HFFc6 (cell line): ENCODE results near the gene ZFR. TPM values are rescaled to one million over a fixed set of nuclear protein-coding genes. Genes with fewer than 3 reads are reported as not detected.

Experiments used
- DNase-seq: peaks from one replicate; pipeline ENCODE4 v3.0.0-alpha.2; 2018
- H3K27ac Mint-ChIP-seq: 2 replicates; pipeline ENCODE4 v1.8.0; 2020; ENCODE audit warnings: mild to moderate bottlenecking, mixed read lengths
- H3K27me3 Mint-ChIP-seq: 2 replicates; pipeline ENCODE4 v1.8.0; 2021; ENCODE audit warnings: mild to moderate bottlenecking, moderate library complexity, mixed read lengths; ENCODE audit not compliant: insufficient read depth
- H3K36me3 Mint-ChIP-seq: 2 replicates; pipeline ENCODE4 v1.8.0; 2021; ENCODE audit warnings: low read depth, mixed read lengths
- H3K4me1 Mint-ChIP-seq: 2 replicates; pipeline ENCODE4 v1.8.0; 2020; ENCODE audit warnings: low read depth, mixed read lengths
- H3K4me3 Mint-ChIP-seq: 2 replicates; pipeline ENCODE4 v1.8.0; 2020; ENCODE audit warnings: mild to moderate bottlenecking, moderate library complexity, mixed read lengths
- H3K9me3 Mint-ChIP-seq: 2 replicates; pipeline ENCODE4 v1.8.0; 2020; ENCODE audit warnings: mild to moderate bottlenecking, mixed read lengths
- CTCF ChIP-seq: fragments of 200-600 bp; sonication (generic); IDR thresholded peaks from 2 replicates; pipeline ENCODE4 v1.5.0; 2021; ENCODE audit warnings: antibody characterized with exemption, mild to moderate bottlenecking
- total RNA-seq, 6 experiments: library from RNA; stranded (reverse); fragmentation: NEBNext Ultra II Directional; extraction: Animal tissue kit (Norgen Biotek cat#: 25700); gene quantifications; 2 replicates in 1 of 6; 3 replicates in 5 of 6; pipeline ENCODE4 v1.2.3, GENCODE V29; 2021

Gene ZFR
- total RNA-seq, 6 experiments from 2014 or later, result 69.3 to 79.0 (median 75.9) TPM

- H3K9me3 Mint-ChIP-seq, result no peaks in the 10 kb centered on the region
- DNase-seq, result no peak
Observed at GRCh38 chr5:32360906-32361305, 83.6 kb downstream of the ZFR start.

GRCh38 chr5:32358611-32359010 lies 85.9 kb downstream of the ZFR start:
- Mint-ChIP-seq H3K4me1 (peaks cover 7% of the 10 kb centered on the region; the same call in 1 of the 2 replicates), H3K4me3 (no peak overlapping the region), H3K36me3 (peaks cover 33% of the 10 kb centered on the region), H3K27ac (no peak overlapping the region), H3K9me3 (no peaks in the 10 kb centered on the region), H3K27me3 (no peaks in the 10 kb centered on the region)
- no peak for TF ChIP-seq CTCF
- no peak for DNase-seq

More at GRCh38 chr5:32360906-32361305, 83.6 kb downstream of the ZFR start:
- Mint-ChIP-seq H3K36me3 (peaks cover 21% of the 10 kb centered on the region), H3K27ac (no peak overlapping the region), H3K27me3 (no peaks in the 10 kb centered on the region; the same call in 1 of the 2 replicates), H3K4me3 (no peak overlapping the region), H3K4me1 (peaks cover 7% of the 10 kb centered on the region; the same call in 1 of the 2 replicates)
- TF ChIP-seq CTCF, result no peak

GRCh38 chr5:32357658-32358057 lies 86.9 kb downstream of the ZFR start:
- H3K27me3 Mint-ChIP-seq, result no peaks in the 10 kb centered on the region
- H3K27ac Mint-ChIP-seq, result no peak overlapping the region
- H3K9me3 Mint-ChIP-seq, result no peaks in the 10 kb centered on the region
- no peak overlapping the region for H3K4me3 Mint-ChIP-seq
- no peak for DNase-seq
- no peak for TF ChIP-seq CTCF
- H3K4me1 Mint-ChIP-seq, result peaks cover 7% of the 10 kb centered on the region; the same call in 1 of the 2 replicates
- peaks cover 25% of the 10 kb centered on the region for H3K36me3 Mint-ChIP-seq

- Mint-ChIP-seq H3K36me3 (peaks cover 18% of the 10 kb centered on the region), H3K27ac (no peak overlapping the region), H3K27me3 (no peaks in the 10 kb centered on the region), H3K4me3 (no peak overlapping the region), H3K4me1 (peaks cover 7% of the 10 kb centered on the region; the same call in 1 of the 2 replicates), H3K9me3 (no peaks in the 10 kb centered on the region)
- no peak for DNase-seq
- TF ChIP-seq CTCF, result no peak
Observed at GRCh38 chr5:32355686-32356085, 88.9 kb downstream of the ZFR start.

- Mint-ChIP-seq H3K27ac (no peak overlapping the region), H3K9me3 (no peaks in the 10 kb centered on the region), H3K4me1 (peaks cover 7% of the 10 kb centered on the region; the same call in 1 of the 2 replicates), H3K4me3 (no peak overlapping the region), H3K27me3 (no peaks in the 10 kb centered on the region), H3K36me3 (peaks cover 20% of the 10 kb centered on the region)
- no peak for DNase-seq
- TF ChIP-seq CTCF, result no peak
Observed at GRCh38 chr5:32353420-32353819, 91.1 kb downstream of the ZFR start.

- no peaks in the 10 kb centered on the region for H3K27me3 Mint-ChIP-seq
Observed at GRCh38 chr5:32352685-32353084, 91.9 kb downstream of the ZFR start.

More at GRCh38 chr5:32352685-32353084, 91.9 kb downstream of the ZFR start:
- H3K4me3 Mint-ChIP-seq, result no peak overlapping the region
- peaks cover 3% of the 10 kb centered on the region for H3K9me3 Mint-ChIP-seq
- H3K36me3 Mint-ChIP-seq, result peaks cover 21% of the 10 kb centered on the region
- no peak overlapping the region for H3K27ac Mint-ChIP-seq
- TF ChIP-seq CTCF, result no peak
- peaks cover 7% of the 10 kb centered on the region; the same call in 1 of the 2 replicates for H3K4me1 Mint-ChIP-seq
- no peak for DNase-seq
